OCI-LY7 (cell line): ENCODE measurements around the gene MAGEE1.

Experiments
- CTCF ChIP-seq: fragments of 200-600 bp; sonication (generic); conservative IDR thresholded peaks from 2 replicates; pipeline ENCODE4 v1.5.1; 2014; ENCODE audit warnings: mild to moderate bottlenecking, antibody characterized with exemption, low read length, moderate library complexity, mixed read lengths
- EZH2phosphoT487 ChIP-seq: fragments of 200-600 bp; sonication (generic); IDR thresholded peaks from 2 replicates; pipeline ENCODE4 v1.6.1; 2018; ENCODE audit warnings: low read depth, borderline replicate concordance, mild to moderate bottlenecking, mixed run types, antibody characterized with exemption, low read length, moderate library complexity, mixed read lengths

- TF ChIP-seq CTCF = no peak
- no peak for TF ChIP-seq EZH2phosphoT487
Measured at GRCh38 chrX:76453737-76454406, 26.4 kb downstream of the MAGEE1 start.
